Breast epithelium (tissue), 4 donors: ENCODE data around the gene RAB21. TPM values are rescaled to one million over a fixed set of nuclear protein-coding genes. Genes with fewer than 3 reads are reported as not detected.
A peak's percentile ranks its signal among the peaks of the same experiment; 100 is the strongest.

Source experiments
- DNase-seq, 2 donors: peaks; one replicate each; pipeline ENCODE4 v3.0.0-alpha.2; 2019; ENCODE audit warnings: low spot score in 2 of 2
- H3K27ac ChIP-seq, 2 donors: fragments of 200-600 bp; sonication (generic) in 1 of 2; one replicate each; pipeline ENCODE4 v1.5.1; 2016 to 2019; ENCODE audit warnings: mild to moderate bottlenecking in 1 of 2
- H3K27me3 ChIP-seq, 2 donors: fragments of 200-600 bp; sonication (generic) in 1 of 2; one replicate each; pipeline versions ENCODE4 v1.5.1 to v1.6.0; 2017 to 2019; ENCODE audit warnings: control low read depth in 1 of 2, mild to moderate bottlenecking in 1 of 2
- H3K36me3 ChIP-seq: fragments of 200-600 bp; one replicate; pipeline ENCODE4 v1.5.1; 2019
- H3K4me1 ChIP-seq, 2 donors: fragments of 200-600 bp; sonication (generic); one replicate each; pipeline ENCODE4 v1.5.1; 2016 to 2019; ENCODE audit warnings: control low read depth in 1 of 2
- H3K4me3 ChIP-seq, 3 donors: fragments of 200-600 bp; sonication (generic); 1 replicate in 2 of 3; 2 replicates in 1 of 3; pipeline ENCODE4 v1.5.1; 2016 to 2019; ENCODE audit warnings: mild to moderate bottlenecking in 3 of 3, moderate library complexity in 2 of 3
- H3K9me3 ChIP-seq, 2 donors: fragments of 200-600 bp; sonication (generic) in 1 of 2; one replicate each; pipeline ENCODE4 v1.5.1; 2016 to 2019; ENCODE audit warnings: control low read depth in 1 of 2
- POLR2A ChIP-seq: fragments of 450-650 bp; IDR thresholded peaks from one replicate; pipeline ENCODE4 v1.6.1; 2016; ENCODE audit warnings: antibody characterized with exemption, mild to moderate bottlenecking, moderate library complexity
- POLR2AphosphoS5 ChIP-seq, 3 donors: sonication (generic); formaldehyde crosslinking; IDR thresholded peaks; one replicate each; pipeline ENCODE4 v1.6.1; 2017; ENCODE audit warnings: antibody characterized with exemption in 3 of 3
- intact Hi-C: fragments of 100-400 bp; cut with DNase I; formaldehyde crosslinking; loops from one replicate; pipeline ENCODE4 v1.15.1; 2023; ENCODE audit warnings: low total_unique reads
- total RNA-seq, 3 donors: library from RNA; depleted of rRNA; stranded (reverse); fragments of >200 nt; gene quantifications; one replicate each; pipeline ENCODE4 v1.1.0, GENCODE V29; 2016
- TF ChIP-seq, protein P1 (sequence below), 3 donors: fragments of 450-650 bp; IDR thresholded peaks; one replicate each; pipeline ENCODE4 v1.5.1; 2016 to 2017; ENCODE audit warnings: antibody characterized with exemption in 3 of 3, mild to moderate bottlenecking in 3 of 3, moderate library complexity in 3 of 3

Gene RAB21
- total RNA-seq, 3 donors from 2014 or later, result 22.1 to 26.9 (median 22.6) TPM

DNA sequence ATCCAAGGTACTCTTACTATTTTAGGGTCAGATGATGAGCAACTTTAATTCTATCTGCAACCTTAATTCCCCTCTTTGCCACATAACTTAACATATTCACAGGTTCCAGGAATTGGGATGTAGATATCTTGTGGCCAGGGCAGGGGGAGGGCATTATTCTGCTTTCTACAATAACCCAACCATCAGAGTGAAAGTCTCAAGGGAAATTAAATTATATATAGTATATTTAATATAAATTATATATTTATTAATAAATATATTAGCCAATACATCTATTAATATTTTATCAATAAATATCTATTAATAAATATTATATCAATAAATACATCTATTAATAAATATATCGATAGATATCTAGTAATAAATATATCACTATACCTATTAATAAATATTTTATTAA lies 11.7 kb upstream of the RAB21 start:
- H3K4me3 ChIP-seq, result no peak overlapping the region
- no peak for DNase-seq
- H3K27ac ChIP-seq, result no peak overlapping the region
- H3K27me3 ChIP-seq, result no peaks in the 10 kb centered on the region
- H3K4me1 ChIP-seq, result no peaks in the 10 kb centered on the region
- H3K36me3 ChIP-seq, result no peaks in the 10 kb centered on the region
- TF ChIP-seq POLR2AphosphoS5 (IDR thresholded peaks at IDR 0.05), result no peak
- TF ChIP-seq, protein P1, sequence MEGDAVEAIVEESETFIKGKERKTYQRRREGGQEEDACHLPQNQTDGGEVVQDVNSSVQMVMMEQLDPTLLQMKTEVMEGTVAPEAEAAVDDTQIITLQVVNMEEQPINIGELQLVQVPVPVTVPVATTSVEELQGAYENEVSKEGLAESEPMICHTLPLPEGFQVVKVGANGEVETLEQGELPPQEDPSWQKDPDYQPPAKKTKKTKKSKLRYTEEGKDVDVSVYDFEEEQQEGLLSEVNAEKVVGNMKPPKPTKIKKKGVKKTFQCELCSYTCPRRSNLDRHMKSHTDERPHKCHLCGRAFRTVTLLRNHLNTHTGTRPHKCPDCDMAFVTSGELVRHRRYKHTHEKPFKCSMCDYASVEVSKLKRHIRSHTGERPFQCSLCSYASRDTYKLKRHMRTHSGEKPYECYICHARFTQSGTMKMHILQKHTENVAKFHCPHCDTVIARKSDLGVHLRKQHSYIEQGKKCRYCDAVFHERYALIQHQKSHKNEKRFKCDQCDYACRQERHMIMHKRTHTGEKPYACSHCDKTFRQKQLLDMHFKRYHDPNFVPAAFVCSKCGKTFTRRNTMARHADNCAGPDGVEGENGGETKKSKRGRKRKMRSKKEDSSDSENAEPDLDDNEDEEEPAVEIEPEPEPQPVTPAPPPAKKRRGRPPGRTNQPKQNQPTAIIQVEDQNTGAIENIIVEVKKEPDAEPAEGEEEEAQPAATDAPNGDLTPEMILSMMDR (IDR thresholded peaks at IDR 0.05), result no peak
- TF ChIP-seq POLR2A, result no peak
- intact Hi-C loops, result no loop called here
- no peaks in the 10 kb centered on the region for H3K9me3 ChIP-seq

DNA sequence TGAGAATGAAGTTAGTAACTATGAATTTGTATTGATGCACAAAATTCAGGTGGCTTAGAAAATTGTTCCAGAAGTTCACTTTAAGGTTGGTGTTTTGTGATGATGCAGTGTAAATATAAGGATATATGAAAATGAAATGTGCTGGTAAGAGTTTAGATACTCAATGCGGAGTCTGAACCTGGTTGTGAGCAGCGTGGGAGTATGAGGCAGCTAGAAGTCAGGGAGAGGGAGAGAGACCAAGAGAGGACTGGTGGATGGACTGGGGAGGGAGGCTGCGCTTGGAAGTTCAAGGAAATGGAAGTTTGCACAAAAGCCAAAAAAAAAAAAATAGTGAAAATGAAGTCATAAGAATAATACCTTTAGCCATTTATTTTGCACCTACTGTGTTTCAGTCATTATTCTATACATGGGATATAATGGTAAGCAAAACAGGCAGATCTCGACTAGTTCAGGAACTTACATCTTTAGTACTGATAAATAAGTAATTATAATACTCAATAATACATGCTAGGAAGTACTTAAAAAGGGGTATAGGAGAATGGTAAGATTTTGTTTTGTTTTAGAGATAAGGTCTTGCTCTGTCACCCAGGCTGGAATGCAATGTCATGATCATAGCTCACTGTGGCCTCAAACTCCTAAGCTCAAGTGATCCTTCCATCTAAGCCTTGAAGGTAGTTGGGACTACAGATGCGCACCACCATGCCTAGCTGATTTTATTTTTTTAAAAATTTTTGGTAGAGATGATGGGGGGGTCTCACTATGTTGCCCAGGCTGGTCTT lies 10.0 kb upstream of the RAB21 start:
- TF ChIP-seq POLR2A, result no peak
- TF ChIP-seq, protein P1 (IDR thresholded peaks at IDR 0.05), result no peak
- TF ChIP-seq POLR2AphosphoS5 (IDR thresholded peaks at IDR 0.05), result no peak

DNA sequence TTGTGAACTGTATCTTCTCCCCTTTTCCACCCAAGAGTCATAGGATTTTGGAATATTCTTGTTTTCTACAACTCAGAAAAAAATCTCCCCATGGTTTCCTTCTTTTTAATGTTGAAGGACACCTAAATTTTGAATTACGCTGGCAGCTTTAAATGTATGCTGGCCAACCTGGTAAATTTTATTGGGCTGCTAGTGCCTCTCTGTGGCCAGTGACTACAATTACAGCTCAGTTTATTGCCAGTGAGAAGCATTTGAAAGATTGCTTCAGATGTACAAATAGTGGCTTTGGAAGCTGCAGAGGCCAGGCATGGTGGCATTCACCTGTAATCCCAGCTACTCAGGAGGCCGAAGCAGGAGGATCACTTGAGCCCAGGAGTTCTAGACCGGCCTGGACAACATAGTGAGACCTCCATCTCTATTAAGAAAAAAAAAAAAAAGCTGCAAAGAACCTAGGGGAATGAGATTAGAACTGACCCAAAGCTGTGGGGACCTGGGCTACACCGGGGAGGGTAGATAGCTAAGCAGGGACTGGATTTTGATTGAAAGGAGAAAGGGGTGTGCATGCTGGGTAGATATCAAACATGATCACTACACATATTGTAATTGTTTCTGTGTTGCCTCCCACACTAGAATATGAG lies 7.6 kb upstream of the RAB21 start:
- Histone ChIP-seq H3K9me3 (no peaks in the 10 kb centered on the region), H3K4me3 (no peak overlapping the region), H3K27ac (no peak overlapping the region), H3K27me3 (no peaks in the 10 kb centered on the region), H3K4me1 (no peaks in the 10 kb centered on the region), H3K36me3 (no peaks in the 10 kb centered on the region)
- no peak for TF ChIP-seq POLR2AphosphoS5 (IDR thresholded peaks at IDR 0.05)
- TF ChIP-seq, protein P1 (IDR thresholded peaks at IDR 0.05), result peak; percentile 51 to 66 (median 64)
- DNase-seq, result no peak
- intact Hi-C loops, result no loop called here

More for the DNA sequence above, 10.0 kb upstream of the RAB21 start:
- intact Hi-C loops, result no loop called here
- Histone ChIP-seq H3K27me3 (no peaks in the 10 kb centered on the region), H3K27ac (no peak overlapping the region), H3K9me3 (no peaks in the 10 kb centered on the region), H3K4me3 (no peak overlapping the region), H3K4me1 (no peaks in the 10 kb centered on the region), H3K36me3 (no peaks in the 10 kb centered on the region)
- DNase-seq, result no peak

- intact Hi-C loops, result loop anchor here (2.0 kb wide), 1 partner anchor 77 kb away; no protein-coding TSS in a partner anchor
- no peaks in the 10 kb centered on the region for H3K27me3 ChIP-seq
- H3K9me3 ChIP-seq, result no peaks in the 10 kb centered on the region
- no peak for DNase-seq
- no peak overlapping the region for H3K27ac ChIP-seq
- no peak overlapping the region for H3K4me3 ChIP-seq
- H3K36me3 ChIP-seq, result no peaks in the 10 kb centered on the region
- H3K4me1 ChIP-seq, result no peaks in the 10 kb centered on the region
- no peak for TF ChIP-seq POLR2AphosphoS5 (IDR thresholded peaks at IDR 0.05)
- TF ChIP-seq, protein P1 (IDR thresholded peaks at IDR 0.05), result no peak
- TF ChIP-seq POLR2A, result no peak
Measured at GRCh38 chr12:71748081-71748850, 6.4 kb upstream of the RAB21 start.
